Activated CD4-positive, alpha-beta T cell treated with anti-CD3 and anti-CD28 coated beads, Interleukin-2, amount 50 U/mL, for 16 hours (primary cell): ENCODE measurements around the gene OR10G3.

ENCODE experiments used
- DNase-seq: peaks from one replicate; pipeline ENCODE4 v3.0.0-alpha.2; 2020

The OR10G3 gene

GRCh38 chr14:21535545-21536417 is 44.1 kb downstream of the OR10G3 start:
- no peak for DNase-seq

GRCh38 chr14:21534576-21534975 is 45.3 kb downstream of the OR10G3 start:
- no peak for DNase-seq

GRCh38 chr14:21533294-21533693 is 46.6 kb downstream of the OR10G3 start:
- DNase-seq: no peak

GRCh38 chr14:21529515-21529914 is 50.4 kb downstream of the OR10G3 start:
- DNase-seq: no peak

GRCh38 chr14:21528381-21529348 is 51.2 kb downstream of the OR10G3 start:
- DNase-seq: no peak

- no peak for DNase-seq
These were observed 52.6 kb downstream of the OR10G3 start for GRCh38 chr14:21527318-21527679.

- DNase-seq: no peak
These were observed 53.1 kb downstream of the OR10G3 start for GRCh38 chr14:21526672-21527317.

GRCh38 chr14:21525962-21526671 is 53.8 kb downstream of the OR10G3 start, which contains the start of gene SALL2:
Gene SALL2, minus strand, starts transcription at chr14:21526346. Its CDS starts 219 bp downstream, at chr14:21526127.
- DNase-seq: peak; percentile 40

GRCh38 chr14:21525571-21525961 is 54.3 kb downstream of the OR10G3 start:
- DNase-seq: no peak

- DNase-seq: no peak
These were observed 55.0 kb downstream of the OR10G3 start for GRCh38 chr14:21524575-21525490.

GRCh38 chr14:21523203-21523602 is 56.7 kb downstream of the OR10G3 start:
- DNase-seq: no peak

GRCh38 chr14:21521501-21521900 is 58.4 kb downstream of the OR10G3 start:
- DNase-seq: no peak

GRCh38 chr14:21520767-21521166 is 59.1 kb downstream of the OR10G3 start:
- DNase-seq: no peak

- no peak for DNase-seq
These were observed 61.2 kb downstream of the OR10G3 start for GRCh38 chr14:21518725-21519124.
